Measurements from ENCODE around the gene IFRD2. TPM values are rescaled to one million over a fixed set of nuclear protein-coding genes. Genes with fewer than 3 reads are reported as not detected.

The IFRD2 gene
- total and polyA plus RNA-seq, 2 experiments from 2014 or later = 80.8 to 91.5 TPM

GRCh38 chr3:50338965-50339364, 46.7 kb upstream of the IFRD2 start:
- Mint-ChIP-seq H3K27ac (no peak overlapping the region), H3K27me3 (ENCODE audit: insufficient read depth, low read depth, poor library complexity) (peaks cover 61% of the 10 kb centered on the region), H3K4me1 (peaks cover 32% of the 10 kb centered on the region), H3K36me3 (ENCODE audit: low read depth) (no peaks in the 10 kb centered on the region; the same call in 2 of the 3 replicates), H3K9me3 (peaks cover 3% of the 10 kb centered on the region; the same call in 1 of the 3 replicates), H3K4me3 (peak overlapping the region; percentile 90)
- no peak overlapping the region for H3K4me2 ChIP-seq
- H3K4me3 ChIP-seq = no peak overlapping the region
- no peaks in the 10 kb centered on the region for H3K36me3 ChIP-seq (ENCODE audit: insufficient read depth)
- TF ChIP-seq POLR2AphosphoS5 (IDR thresholded peaks at IDR 0.05; ENCODE audit: low read depth) = no peak
- TF ChIP-seq CTCF (conservative IDR thresholded peaks at IDR 0.05; ENCODE audit: low read depth in 2 of 2) = no peak
- TF ChIP-seq STAT1 (IDR thresholded peaks at IDR 0.05; ENCODE audit: unreplicated experiment) = no peak
- TF ChIP-seq EZH2phosphoT487 (IDR thresholded peaks at IDR 0.05; ENCODE audit: unreplicated experiment) = no peak
- no peak for TF ChIP-seq ETS1 (IDR thresholded peaks at IDR 0.05)
- no peak for TF ChIP-seq REST (IDR thresholded peaks at IDR 0.05; ENCODE audit: unreplicated experiment)
- TF ChIP-seq NANOG (IDR thresholded peaks at IDR 0.05; ENCODE audit: borderline replicate concordance) = no peak
- TF ChIP-seq ZNF462 (CRISPR knock-in tag; IDR thresholded peaks at IDR 0.05) = no peak
- TF ChIP-seq EZH2 (IDR thresholded peaks at IDR 0.05; ENCODE audit: low read depth, unreplicated experiment) = no peak
- no peak for TF ChIP-seq ZNF114 (CRISPR knock-in tag; IDR thresholded peaks at IDR 0.05)
- no peak for TF ChIP-seq JUNB (IDR thresholded peaks at IDR 0.05; ENCODE audit: unreplicated experiment)
- no peak for TF ChIP-seq CREB1 (CRISPR knock-in tag; IDR thresholded peaks at IDR 0.05; ENCODE audit: low read depth)
- no peak for TF ChIP-seq ZNF331 (CRISPR knock-in tag; IDR thresholded peaks at IDR 0.05; ENCODE audit: low read depth)
- no peak overlapping the region for H3K27ac ChIP-seq (ENCODE audit: low read depth)
- H3K27me3 ChIP-seq (ENCODE audit: insufficient read depth) = peaks cover 51% of the 10 kb centered on the region
- peaks cover 28% of the 10 kb centered on the region for H3K79me2 ChIP-seq (replicated peaks; ENCODE audit: insufficient read depth)
- peaks cover 24% of the 10 kb centered on the region for H3K4me1 ChIP-seq (ENCODE audit: insufficient read depth)
- ATAC-seq (no peak), DNase-seq (ENCODE audit: low spot score) (no peak)
- peaks cover 12% of the 10 kb centered on the region for H4K20me1 ChIP-seq (replicated peaks; ENCODE audit: insufficient read depth)
- H2AFZ ChIP-seq = no peak overlapping the region
- H3F3A ChIP-seq (replicated peaks; ENCODE audit: low read depth) = peaks cover 38% of the 10 kb centered on the region
- H3K9me2 ChIP-seq (ENCODE audit: insufficient read depth) = no peaks in the 10 kb centered on the region

Data from GM23338 (cell line).